GM18870 (cell line): Measurements from ENCODE around the gene MRI1.

Source experiments
- ATAC-seq: cut with Tn5 transposase; IDR thresholded peaks from one replicate; pipeline ENCODE4 v1.9.1; 2021; ENCODE audit warnings: moderate library complexity; ENCODE audit not compliant: unreplicated experiment

MRI1 gene

GRCh38 chr19:13821292-13821691, 57.0 kb downstream of the MRI1 start:
- ATAC-seq: no peak

GRCh38 chr19:13823256-13823655, 58.9 kb downstream of the MRI1 start:
- ATAC-seq: no peak
